ENCODE measurements around the gene FARSB.
"Not testable (repeated sequence)": the region's sequence is repeated elsewhere in the genome, so short reads cannot be mapped to it uniquely, and the experiment has no call there.

FARSB gene

GRCh38 chr2:222603501-222603900 lies 52.4 kb downstream of the FARSB start:
- DNase-seq = no peak

DNA sequence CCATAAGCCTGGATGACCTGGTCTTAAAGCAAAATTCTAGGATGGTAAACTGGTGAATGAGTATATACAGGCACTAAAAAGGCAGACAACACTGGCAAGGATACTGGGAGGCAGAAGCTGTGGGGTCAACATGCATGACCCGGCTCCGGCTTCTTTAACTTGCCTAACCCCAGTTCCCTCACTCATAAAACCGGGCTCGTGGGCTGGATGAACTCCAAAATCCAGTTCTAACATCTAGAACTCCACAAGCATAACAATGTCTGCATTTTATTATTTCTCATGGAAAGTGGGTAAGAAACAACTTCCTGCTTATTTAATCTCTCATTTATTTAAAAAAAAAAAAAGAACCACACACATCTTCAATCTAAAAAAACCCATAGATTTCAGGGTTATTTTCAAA lies 57.3 kb downstream of the FARSB start:
- DNase-seq = no peak

DNA sequence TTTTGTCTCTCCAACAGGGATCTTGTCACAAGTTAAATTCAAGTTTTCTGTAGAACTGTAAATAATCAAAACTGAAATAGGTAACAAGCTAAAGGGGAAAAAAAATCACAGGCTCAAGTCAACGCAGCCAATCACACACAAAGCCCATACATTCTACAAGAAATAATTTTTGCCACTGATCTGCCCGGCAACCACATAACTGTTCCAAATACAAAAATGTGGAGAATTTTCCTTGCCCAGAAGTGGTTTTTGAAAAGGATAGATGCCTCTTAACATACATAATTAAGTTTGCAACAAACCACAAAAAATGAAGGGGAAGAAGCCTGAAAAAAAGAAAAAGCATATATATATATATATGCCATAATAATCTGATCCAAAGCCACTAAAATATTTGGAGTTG lies 60.3 kb downstream of the FARSB start:
- no peak for DNase-seq

GRCh38 chr2:222594679-222595078 lies 61.2 kb downstream of the FARSB start:
- DNase-seq = no peak

DNA sequence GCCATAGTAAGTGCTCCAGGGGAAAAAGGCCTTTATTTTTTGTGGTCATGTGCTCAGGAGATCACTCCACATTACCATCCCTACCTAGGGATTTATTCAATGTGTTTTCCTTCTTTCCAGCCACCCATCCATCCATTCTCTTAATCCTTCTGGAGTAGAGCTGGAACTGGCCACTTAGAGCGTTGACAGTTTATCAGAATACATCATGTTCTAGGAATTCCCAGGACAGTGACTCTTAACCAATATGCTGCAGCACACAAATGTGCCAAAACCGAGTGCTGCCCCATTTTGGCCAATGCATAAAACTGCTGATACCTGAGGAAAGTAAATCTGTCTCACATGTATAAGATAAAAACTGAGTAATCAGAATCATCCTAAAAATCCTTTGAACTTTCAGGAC lies 63.7 kb downstream of the FARSB start:
- DNase-seq = no peak

- no peak for DNase-seq
Observed at GRCh38 chr2:222591661-222592060, 64.2 kb downstream of the FARSB start.

- DNase-seq = not testable (repeated sequence)
Observed at GRCh38 chr2:222584589-222584988, 71.3 kb downstream of the FARSB start.

- no peak for DNase-seq
Observed at GRCh38 chr2:222582928-222583327, 73.0 kb downstream of the FARSB start.

DNA sequence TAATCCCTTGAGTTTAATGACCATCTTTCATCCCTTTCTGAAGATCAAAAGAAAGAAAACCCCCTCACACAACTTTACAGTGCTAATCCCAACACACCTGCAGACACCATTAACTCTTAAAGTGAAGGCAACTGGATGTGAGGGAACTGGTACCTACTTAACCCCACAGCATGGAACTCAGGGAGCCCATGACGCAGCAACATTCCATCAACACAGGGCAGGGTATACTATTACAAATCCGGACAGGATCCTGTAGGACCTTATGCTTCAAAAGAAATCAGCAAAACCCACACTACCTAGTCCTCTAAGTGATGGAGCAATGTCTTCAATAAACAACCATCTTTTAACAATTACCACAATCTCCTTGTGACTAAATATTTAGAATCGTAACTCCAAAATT lies 78.6 kb downstream of the FARSB start:
- DNase-seq = no peak

DNA sequence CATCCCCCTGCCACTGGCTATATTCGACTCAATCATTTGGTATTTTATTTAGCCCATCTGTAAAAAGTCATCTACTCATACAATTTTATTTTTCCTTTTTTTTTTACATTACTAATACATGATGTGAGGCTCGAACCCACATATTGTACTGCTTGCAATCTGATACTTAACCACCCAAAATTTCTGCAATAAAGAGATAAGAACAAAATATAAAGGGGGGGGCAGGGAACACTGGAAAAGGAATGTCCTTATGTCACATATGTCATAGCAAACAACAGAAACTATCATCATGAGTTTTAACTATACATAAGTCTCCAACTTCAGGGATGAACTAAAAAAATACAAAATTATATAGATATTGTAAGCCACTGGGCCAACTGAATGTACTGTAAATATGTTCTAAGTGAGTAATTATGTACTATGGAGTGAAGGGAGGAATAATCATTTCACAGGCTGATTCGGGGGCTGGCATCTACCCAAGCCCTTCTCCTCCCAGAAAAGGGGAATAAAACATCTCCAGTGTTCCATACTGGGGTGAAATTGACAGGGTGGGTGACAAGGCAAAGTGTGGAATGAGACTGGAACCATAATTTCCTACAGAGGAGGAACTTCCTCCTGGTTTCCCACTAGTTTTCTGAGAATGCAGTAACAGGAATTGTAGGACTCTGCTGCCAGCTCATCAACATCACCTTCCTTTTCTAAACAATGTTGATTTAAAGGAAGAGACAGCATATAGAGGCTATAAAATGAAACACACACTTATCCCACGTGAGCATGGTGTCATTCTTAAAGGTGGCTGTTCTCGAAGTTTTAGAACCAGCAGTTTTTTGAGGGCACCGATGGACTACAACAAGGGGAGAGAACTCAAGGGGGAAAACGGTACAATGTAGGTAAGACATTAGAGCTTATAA lies 79.5 kb downstream of the FARSB start:
- no peak for DNase-seq

DNA sequence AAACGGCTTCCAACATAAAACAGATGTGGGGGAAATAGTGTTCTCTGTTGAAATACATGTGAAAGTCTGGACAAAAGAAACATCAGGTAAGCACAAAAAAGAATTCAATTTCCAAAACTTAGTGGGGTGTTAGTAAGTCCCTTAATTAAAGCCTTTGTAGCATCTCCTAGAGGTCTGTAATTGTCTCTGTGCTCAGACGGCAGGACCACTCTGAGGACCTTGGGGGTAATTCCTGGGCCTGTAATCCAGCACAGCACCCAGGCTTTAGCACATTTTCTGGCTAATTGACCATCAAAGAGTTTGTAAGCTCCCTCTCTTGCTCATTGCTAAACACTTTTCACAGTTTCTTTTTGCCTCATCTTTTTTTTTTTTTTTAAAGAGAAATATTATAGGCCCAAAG lies 80.3 kb downstream of the FARSB start:
- DNase-seq = no peak

- no peak for DNase-seq
Observed at GRCh38 chr2:222572751-222573174, 83.1 kb downstream of the FARSB start.

- DNase-seq = no peak
Observed at GRCh38 chr2:222572264-222572721, 83.6 kb downstream of the FARSB start.

DNA sequence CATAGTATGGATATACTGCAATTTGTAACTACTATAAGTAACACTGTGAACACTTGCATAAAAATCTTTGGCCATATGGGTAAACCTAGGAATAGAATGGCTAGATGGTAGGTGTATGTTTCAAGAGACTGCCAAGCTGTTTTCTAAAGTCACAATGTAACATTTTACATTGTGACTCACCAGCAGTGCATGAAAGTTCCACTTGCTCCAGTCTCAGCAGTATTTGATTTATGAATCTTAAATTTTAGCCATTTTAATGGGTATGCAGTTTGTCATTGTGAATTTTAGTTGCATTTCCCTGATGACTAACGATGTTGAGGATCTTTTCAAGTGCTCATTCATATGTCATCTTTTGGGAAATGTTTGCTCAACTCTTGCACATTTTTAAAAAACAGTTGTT lies 86.1 kb downstream of the FARSB start:
- no peak for DNase-seq

DNA sequence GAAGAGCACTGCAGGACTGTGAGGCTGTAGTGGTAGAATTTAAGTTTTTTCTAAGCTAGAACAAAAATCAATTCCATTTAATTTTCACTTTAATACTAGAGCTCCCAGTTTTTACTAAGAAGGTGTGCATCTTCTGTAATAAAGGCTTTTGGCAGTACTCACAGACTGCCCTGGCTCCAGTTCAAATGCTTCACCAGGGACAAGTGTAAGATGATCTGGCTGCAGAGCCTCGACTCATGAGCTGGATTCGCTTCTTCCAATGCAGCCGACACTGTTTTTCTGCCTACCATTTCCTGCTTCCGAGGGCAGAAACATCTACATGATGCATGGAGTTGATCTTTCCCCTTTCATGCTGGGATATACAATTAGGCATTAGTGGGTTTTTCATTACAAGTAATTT lies 87.0 kb downstream of the FARSB start:
- no peak for DNase-seq

DNA sequence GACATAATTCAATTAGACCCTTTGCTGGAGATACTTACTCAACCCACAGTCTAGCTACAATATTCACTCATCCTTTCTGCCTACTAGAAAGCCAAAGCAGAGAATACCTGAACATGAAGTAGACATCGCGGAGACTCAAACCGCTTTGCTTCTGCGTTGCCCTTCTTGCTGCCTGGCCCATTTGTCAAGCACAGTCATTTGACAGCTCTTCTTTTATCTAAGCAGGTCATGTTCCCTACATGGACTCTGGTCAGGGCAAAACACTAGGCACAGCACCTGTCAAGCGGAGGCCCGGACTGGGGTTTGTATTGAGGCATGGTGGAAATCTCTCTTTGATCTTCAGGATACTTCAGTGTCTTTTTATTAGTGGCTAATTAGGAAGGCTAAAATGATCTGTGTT lies 89.7 kb downstream of the FARSB start:
- no peak for DNase-seq

- DNase-seq = no peak
Observed at GRCh38 chr2:222563936-222564335, 92.0 kb downstream of the FARSB start.

DNA sequence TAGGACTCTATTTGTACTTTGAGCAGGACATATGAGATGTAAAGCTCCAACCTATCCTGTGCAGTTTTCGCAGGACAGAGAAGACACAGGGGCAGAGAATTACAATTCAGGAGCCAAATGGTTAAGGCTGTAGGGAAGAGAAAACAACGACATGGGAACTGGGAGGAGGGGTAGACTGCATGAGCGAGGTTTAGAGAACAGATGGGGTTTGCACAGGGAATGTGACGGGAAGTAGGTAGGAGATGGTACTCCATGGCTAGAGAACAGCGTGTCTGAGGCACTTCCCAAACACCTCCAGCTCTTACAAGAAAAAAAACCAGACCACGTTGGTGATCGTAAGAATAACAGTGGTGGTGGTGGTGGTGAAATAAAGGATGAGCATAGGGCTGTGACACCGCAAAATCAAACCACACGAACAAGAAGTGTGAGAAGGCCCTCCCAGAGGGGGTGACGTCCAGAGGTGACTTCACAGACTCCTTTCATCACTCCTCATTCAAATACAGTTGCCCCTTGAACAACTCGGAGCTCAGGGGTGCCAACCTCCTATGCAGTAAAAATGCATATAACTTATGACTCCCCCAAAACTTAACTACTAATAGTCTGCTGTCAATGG lies 92.7 kb downstream of the FARSB start:
- no peak for DNase-seq

DNA sequence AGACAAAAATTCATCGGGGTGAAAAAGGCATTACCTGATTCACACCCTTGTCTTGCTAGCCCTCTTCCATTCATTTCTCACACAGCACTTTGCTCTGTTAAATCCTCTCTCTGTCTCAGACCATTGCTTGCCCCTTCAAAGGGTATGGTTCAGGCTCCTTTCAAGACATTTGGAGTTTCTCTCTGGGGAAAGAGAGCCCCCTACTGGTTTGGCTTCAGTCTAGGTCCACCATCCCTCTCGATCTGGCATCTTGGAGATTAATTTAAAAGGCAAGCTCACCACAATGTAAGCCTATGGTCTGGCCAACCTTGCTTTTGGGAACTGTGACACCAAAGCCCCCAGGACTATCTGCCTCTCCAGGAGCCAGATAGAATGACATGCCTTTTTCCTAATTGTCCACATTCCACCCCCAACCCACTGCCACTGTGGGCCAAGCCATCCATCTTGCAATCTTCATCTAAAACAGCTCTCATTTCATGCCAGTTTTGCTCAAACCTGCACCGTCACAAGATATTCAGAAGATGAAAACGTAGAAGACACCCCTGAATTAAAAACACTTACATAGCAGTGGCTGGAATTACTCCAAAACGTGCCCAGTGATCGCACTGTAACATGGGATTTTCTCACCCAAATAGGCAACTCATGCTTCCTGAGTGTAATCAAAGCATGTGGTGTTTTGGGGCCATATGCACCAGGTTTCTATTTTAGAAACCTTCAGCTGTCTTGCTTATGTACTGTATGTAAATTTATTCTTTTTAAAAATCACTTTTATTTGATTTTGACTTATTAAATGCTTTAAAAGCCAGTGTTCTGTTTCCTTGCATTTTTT lies 93.9 kb downstream of the FARSB start:
- DNase-seq = peak; percentile 13

GRCh38 chr2:222561151-222561550 lies 94.7 kb downstream of the FARSB start:
- no peak for DNase-seq

DNA sequence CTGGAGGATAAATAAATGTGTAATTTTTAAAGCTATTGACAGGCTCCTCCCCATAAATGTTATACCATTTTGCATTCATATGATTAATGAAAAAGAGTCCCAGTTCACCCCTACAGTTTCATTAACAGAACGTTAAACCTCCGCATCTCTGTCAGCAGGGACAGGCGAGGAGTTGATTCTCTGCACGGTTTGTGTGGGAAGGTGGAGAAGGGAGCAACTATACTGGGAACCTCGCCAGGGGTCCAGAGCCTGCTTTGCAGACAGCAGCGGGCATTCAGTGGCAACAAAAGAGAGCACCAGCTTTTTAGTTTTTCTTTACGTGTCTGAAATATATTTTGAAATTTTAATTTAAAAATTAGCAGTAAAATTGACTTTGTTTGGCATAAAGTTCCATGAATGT lies 101.4 kb downstream of the FARSB start:
- DNase-seq = no peak

- DNase-seq = no peak
Observed at GRCh38 chr2:222548992-222549391, 106.9 kb downstream of the FARSB start.

GRCh38 chr2:222547083-222547482 lies 108.8 kb downstream of the FARSB start:
- no peak for DNase-seq
